Measurements from ENCODE around the gene NDRG2. TPM values are rescaled to one million over a fixed set of nuclear protein-coding genes. Genes with fewer than 3 reads are reported as not detected.

Gene NDRG2
- total RNA-seq, 1 experiment from 2014 or later: 18.9 TPM

DNA sequence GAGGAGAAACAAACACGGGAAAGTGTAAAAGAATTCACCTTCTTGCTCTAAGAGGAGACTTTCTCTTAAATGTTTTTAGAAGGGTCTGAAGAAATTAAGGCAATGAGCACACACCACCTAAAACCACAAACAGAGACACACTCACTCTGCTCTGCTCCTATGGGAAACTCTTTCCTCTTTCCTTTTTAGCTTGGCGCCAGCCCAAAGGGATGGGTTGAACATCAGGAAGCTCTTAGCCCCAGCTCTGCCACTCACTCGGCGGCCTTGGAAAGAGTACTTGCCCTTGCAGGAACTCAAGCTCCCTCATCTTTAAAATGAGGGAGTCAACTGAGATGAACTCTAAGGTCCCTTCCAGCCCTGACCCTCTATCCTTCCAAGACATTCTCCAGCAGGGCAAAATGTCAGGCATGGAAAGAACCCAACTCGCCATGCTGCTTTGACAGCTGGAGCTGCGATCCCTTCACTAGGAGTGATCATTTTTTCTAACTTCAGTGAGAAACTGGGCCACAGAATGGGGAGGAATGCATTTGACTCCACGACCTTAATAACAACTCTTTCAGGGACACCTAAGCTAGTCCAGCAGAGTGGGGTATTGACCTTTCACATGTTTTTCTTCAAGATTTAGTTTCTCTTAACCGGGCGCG is 31.8 kb upstream of the NDRG2 start (continued):
- TF ChIP-seq, protein P1, sequence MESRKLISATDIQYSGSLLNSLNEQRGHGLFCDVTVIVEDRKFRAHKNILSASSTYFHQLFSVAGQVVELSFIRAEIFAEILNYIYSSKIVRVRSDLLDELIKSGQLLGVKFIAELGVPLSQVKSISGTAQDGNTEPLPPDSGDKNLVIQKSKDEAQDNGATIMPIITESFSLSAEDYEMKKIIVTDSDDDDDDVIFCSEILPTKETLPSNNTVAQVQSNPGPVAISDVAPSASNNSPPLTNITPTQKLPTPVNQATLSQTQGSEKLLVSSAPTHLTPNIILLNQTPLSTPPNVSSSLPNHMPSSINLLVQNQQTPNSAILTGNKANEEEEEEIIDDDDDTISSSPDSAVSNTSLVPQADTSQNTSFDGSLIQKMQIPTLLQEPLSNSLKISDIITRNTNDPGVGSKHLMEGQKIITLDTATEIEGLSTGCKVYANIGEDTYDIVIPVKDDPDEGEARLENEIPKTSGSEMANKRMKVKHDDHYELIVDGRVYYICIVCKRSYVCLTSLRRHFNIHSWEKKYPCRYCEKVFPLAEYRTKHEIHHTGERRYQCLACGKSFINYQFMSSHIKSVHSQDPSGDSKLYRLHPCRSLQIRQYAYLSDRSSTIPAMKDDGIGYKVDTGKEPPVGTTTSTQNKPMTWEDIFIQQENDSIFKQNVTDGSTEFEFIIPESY (IDR thresholded peaks at IDR 0.05; ENCODE audit: extremely low read depth, insufficient replicate concordance, low read length): no peak

DNA sequence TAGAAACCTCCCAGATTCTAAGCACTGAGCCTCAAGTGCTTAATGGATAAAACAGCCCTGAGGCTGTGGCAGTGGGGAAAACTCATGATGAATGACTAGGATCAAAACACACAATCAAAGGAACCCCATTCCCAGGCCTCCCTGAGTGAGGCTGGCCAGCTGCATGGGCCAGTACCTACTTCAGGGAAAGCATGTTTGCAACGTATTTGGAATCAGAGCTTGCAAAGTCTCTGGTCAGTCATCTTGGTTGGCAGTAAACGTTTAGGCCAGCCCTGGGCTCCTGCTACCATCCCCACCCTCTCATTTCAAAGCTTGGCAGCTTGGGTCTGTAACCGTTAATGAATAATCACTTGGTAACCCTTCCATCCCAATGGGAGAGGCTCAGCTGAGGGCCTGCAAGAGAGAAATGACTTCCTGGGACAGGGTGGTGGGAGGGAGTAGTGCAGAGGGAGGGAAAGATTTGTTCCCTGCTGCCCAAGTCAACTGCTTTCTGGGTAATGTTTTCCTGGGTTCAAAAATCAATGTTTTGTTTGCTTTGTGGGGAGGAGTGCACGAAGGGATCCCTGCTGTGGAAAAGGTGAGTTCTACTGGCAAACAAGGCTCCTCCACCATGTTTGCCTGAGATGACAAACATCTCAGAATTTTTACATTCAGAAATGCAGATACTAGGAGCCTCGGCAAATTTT is 30.7 kb upstream of the NDRG2 start:
- TF ChIP-seq EZH2 (IDR thresholded peaks at IDR 0.05): no peak
- no peak for DNase-seq (ENCODE audit: low read depth, low spot score)
- no peaks in the 10 kb centered on the region for H3K36me3 ChIP-seq (ENCODE audit: control insufficient read depth in 1 of 2, insufficient read depth in 2 of 2, low read length in 2 of 2)
- ATAC-seq: no peak
- no peaks in the 10 kb centered on the region for H3K27me3 ChIP-seq (ENCODE audit: insufficient read depth, low read length)
- ChIA-PET RAD21 (ENCODE audit: low non-redundant PET in 1 of 2, low total read pairs in 2 of 2, uncharacterized antibody in 2 of 2, unreplicated experiment in 2 of 2) (no interaction called here), CTCF (no interaction called here), POLR2A (no interaction called here)
- no peak overlapping the region for H2AFZ ChIP-seq (ENCODE audit: low read depth, low read length, poor library complexity, severe bottlenecking)
- no peaks in the 10 kb centered on the region for H3K9me2 ChIP-seq (ENCODE audit: insufficient read depth)
- intact Hi-C loops (cut with micrococcal nuclease): no loop called here
- no peak overlapping the region for H3K9ac ChIP-seq (ENCODE audit: low read length)
- H3K4me3 ChIP-seq (replicated peaks in 1 of 2; ENCODE audit: low read depth in 1 of 2, low read length in 2 of 2): no peak overlapping the region
- no TSS peak for BruUV-seq (replicated peaks)
- no peaks in the 10 kb centered on the region for H3K79me2 ChIP-seq (ENCODE audit: insufficient read depth, low read length)
- no peaks in the 10 kb centered on the region for H3K9me3 ChIP-seq (ENCODE audit: control insufficient read depth in 1 of 2, insufficient read depth in 1 of 2, low read depth in 1 of 2, low read length in 2 of 2)
- no peaks in the 10 kb centered on the region for H3K4me1 ChIP-seq (ENCODE audit: control insufficient read depth in 1 of 2, insufficient read depth in 2 of 2, low read length in 2 of 2)
- H3K27ac ChIP-seq (ENCODE audit: low read depth, low read length): no peak overlapping the region
- H3K4me2 ChIP-seq (ENCODE audit: low read length): no peak overlapping the region
- H4K20me1 ChIP-seq (ENCODE audit: insufficient read depth): no peaks in the 10 kb centered on the region

DNA sequence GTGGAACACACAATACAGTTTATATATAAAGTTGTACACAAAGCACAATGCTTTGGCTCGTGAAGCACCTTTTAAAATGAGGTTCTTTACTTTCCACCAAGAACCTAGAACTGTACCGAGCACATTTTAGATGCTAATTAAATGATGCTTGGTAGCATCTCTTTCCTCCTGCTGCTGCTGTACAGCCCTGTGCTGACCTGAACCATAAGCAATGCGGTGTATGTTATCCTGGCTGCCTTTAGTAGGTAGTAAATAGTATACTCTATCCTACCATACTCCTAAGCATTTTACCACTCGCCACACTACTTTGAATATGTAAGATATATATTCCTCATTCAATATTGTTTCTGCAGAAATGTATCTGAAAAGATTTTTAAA is 29.9 kb upstream of the NDRG2 start:
- Histone ChIP-seq H3K9me3 (ENCODE audit: control insufficient read depth in 1 of 2, insufficient read depth in 1 of 2, low read depth in 1 of 2, low read length in 2 of 2) (no peaks in the 10 kb centered on the region), H3K4me2 (ENCODE audit: low read length) (no peak overlapping the region), H3K9ac (ENCODE audit: low read length) (no peak overlapping the region), H2AFZ (ENCODE audit: low read depth, low read length, poor library complexity, severe bottlenecking) (no peak overlapping the region), H4K20me1 (ENCODE audit: insufficient read depth) (no peaks in the 10 kb centered on the region), H3K4me3 (replicated peaks in 1 of 2; ENCODE audit: low read depth in 1 of 2, low read length in 2 of 2) (no peak overlapping the region), H3K9me2 (ENCODE audit: insufficient read depth) (no peaks in the 10 kb centered on the region), H3K27ac (ENCODE audit: low read depth, low read length) (no peak overlapping the region), H3K36me3 (ENCODE audit: control insufficient read depth in 1 of 2, insufficient read depth in 2 of 2, low read length in 2 of 2) (no peaks in the 10 kb centered on the region), H3K4me1 (ENCODE audit: control insufficient read depth in 1 of 2, insufficient read depth in 2 of 2, low read length in 2 of 2) (no peaks in the 10 kb centered on the region), H3K79me2 (ENCODE audit: insufficient read depth, low read length) (no peaks in the 10 kb centered on the region), H3K27me3 (ENCODE audit: insufficient read depth, low read length) (no peaks in the 10 kb centered on the region)
- ATAC-seq (no peak), DNase-seq (ENCODE audit: low read depth, low spot score) (no peak)
- RAD21 ChIA-PET (ENCODE audit: low non-redundant PET in 1 of 2, low total read pairs in 2 of 2, uncharacterized antibody in 2 of 2, unreplicated experiment in 2 of 2): no interaction called here
- CTCF ChIA-PET: no interaction called here
- no TSS peak for BruUV-seq (replicated peaks)
- POLR2A ChIA-PET: no interaction called here
- intact Hi-C loops (cut with micrococcal nuclease): no loop called here
- no peak for TF ChIP-seq JUND (IDR thresholded peaks at IDR 0.05)
- TF ChIP-seq ZNF274 (IDR thresholded peaks at IDR 0.05; ENCODE audit: low read depth, low read length): no peak
- no peak for TF ChIP-seq EGR1 (IDR thresholded peaks at IDR 0.05; ENCODE audit: low read depth)
- TF ChIP-seq CEBPB (IDR thresholded peaks at IDR 0.05; ENCODE audit: low read depth): no peak
- TF ChIP-seq FOSL1 (IDR thresholded peaks at IDR 0.05; ENCODE audit: low read depth): no peak
- TF ChIP-seq ELF1 (IDR thresholded peaks at IDR 0.05; ENCODE audit: borderline replicate concordance, low read depth): no peak
- no peak for TF ChIP-seq RAD21 (IDR thresholded peaks at IDR 0.05; ENCODE audit: low read depth)
- no peak for TF ChIP-seq SP1 (IDR thresholded peaks at IDR 0.05; ENCODE audit: low read depth)
- no peak for TF ChIP-seq EZH2phosphoT487 (IDR thresholded peaks at IDR 0.05; ENCODE audit: borderline replicate concordance)
- TF ChIP-seq, protein P2, sequence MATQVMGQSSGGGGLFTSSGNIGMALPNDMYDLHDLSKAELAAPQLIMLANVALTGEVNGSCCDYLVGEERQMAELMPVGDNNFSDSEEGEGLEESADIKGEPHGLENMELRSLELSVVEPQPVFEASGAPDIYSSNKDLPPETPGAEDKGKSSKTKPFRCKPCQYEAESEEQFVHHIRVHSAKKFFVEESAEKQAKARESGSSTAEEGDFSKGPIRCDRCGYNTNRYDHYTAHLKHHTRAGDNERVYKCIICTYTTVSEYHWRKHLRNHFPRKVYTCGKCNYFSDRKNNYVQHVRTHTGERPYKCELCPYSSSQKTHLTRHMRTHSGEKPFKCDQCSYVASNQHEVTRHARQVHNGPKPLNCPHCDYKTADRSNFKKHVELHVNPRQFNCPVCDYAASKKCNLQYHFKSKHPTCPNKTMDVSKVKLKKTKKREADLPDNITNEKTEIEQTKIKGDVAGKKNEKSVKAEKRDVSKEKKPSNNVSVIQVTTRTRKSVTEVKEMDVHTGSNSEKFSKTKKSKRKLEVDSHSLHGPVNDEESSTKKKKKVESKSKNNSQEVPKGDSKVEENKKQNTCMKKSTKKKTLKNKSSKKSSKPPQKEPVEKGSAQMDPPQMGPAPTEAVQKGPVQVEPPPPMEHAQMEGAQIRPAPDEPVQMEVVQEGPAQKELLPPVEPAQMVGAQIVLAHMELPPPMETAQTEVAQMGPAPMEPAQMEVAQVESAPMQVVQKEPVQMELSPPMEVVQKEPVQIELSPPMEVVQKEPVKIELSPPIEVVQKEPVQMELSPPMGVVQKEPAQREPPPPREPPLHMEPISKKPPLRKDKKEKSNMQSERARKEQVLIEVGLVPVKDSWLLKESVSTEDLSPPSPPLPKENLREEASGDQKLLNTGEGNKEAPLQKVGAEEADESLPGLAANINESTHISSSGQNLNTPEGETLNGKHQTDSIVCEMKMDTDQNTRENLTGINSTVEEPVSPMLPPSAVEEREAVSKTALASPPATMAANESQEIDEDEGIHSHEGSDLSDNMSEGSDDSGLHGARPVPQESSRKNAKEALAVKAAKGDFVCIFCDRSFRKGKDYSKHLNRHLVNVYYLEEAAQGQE (IDR thresholded peaks at IDR 0.05; ENCODE audit: low read depth): no peak
- no peak for TF ChIP-seq YY1 (IDR thresholded peaks at IDR 0.05; ENCODE audit: extremely low read depth, insufficient replicate concordance, low read depth, low read length)

All from HCT116 (cell line).